NK-92 (cell line): Measurements from ENCODE around the gene RNLS.
"Not testable (repeated sequence)": the region's sequence is repeated elsewhere in the genome, so short reads cannot be mapped to it uniquely, and the experiment has no call there.

Experiments used
- DNase-seq: peaks from one replicate; lab custom pipeline; 2025; ENCODE audit not compliant: unreplicated experiment; lab: John Stamatoyannopoulos, UW

The RNLS gene

GRCh38 chr10:88355750-88356149 lies 227.4 kb downstream of the RNLS start:
- not testable (repeated sequence) for DNase-seq

GRCh38 chr10:88347597-88348304 lies 235.4 kb downstream of the RNLS start:
- DNase-seq, result no peak

- no peak for DNase-seq
Measured at GRCh38 chr10:88347022-88347421, 236.1 kb downstream of the RNLS start.

GRCh38 chr10:88346144-88346977 lies 236.8 kb downstream of the RNLS start:
- no peak for DNase-seq

- no peak for DNase-seq
Measured at GRCh38 chr10:88343761-88344484, 239.2 kb downstream of the RNLS start.

GRCh38 chr10:88342733-88343310 lies 240.3 kb downstream of the RNLS start:
- DNase-seq, result no peak

- no peak for DNase-seq
Measured at GRCh38 chr10:88337134-88337533, 246.0 kb downstream of the RNLS start.

GRCh38 chr10:88336334-88336733 lies 246.8 kb downstream of the RNLS start:
- no peak for DNase-seq

- DNase-seq, result no peak
Measured at GRCh38 chr10:88333248-88333630, 249.9 kb downstream of the RNLS start.

GRCh38 chr10:88332503-88333247 lies 250.4 kb downstream of the RNLS start:
- DNase-seq, result no peak

GRCh38 chr10:88330174-88330573 lies 252.9 kb downstream of the RNLS start:
- DNase-seq, result no peak

- DNase-seq, result no peak
Measured at GRCh38 chr10:88322324-88323063, 260.6 kb downstream of the RNLS start.

GRCh38 chr10:88319960-88320517 lies 263.1 kb downstream of the RNLS start:
- DNase-seq, result no peak

- DNase-seq, result no peak
Measured at GRCh38 chr10:88318803-88319202, 264.3 kb downstream of the RNLS start.

- no peak for DNase-seq
Measured at GRCh38 chr10:88317099-88317498, 266.0 kb downstream of the RNLS start.

- no peak for DNase-seq
Measured at GRCh38 chr10:88316292-88316861, 266.7 kb downstream of the RNLS start.

- no peak for DNase-seq
Measured at GRCh38 chr10:88315755-88316154, 267.4 kb downstream of the RNLS start.

GRCh38 chr10:88314362-88314761 lies 268.8 kb downstream of the RNLS start:
- no peak for DNase-seq

- no peak for DNase-seq
Measured at GRCh38 chr10:88313878-88314277, 269.2 kb downstream of the RNLS start.
